Endodermal cell (in vitro differentiated cells): Measurements from ENCODE around the gene RSF1. TPM values are rescaled to one million over a fixed set of nuclear protein-coding genes. Genes with fewer than 3 reads are reported as not detected.

Experiments used
- DNase-seq: peaks from one replicate; pipeline ENCODE4 v3.0.0-alpha.2; 2017
- H3K27ac ChIP-seq: 2 replicates; pipeline ENCODE4 v1.5.1; 2013; ENCODE audit warnings: mild to moderate bottlenecking, low read depth, low read length, moderate library complexity
- H3K27me3 ChIP-seq: 2 replicates; pipeline ENCODE4 v1.6.1; 2013; ENCODE audit warnings: mild to moderate bottlenecking, low read length, moderate library complexity; ENCODE audit not compliant: insufficient read depth, control insufficient read depth, poor library complexity, severe bottlenecking
- H3K36me3 ChIP-seq: 2 replicates; pipeline ENCODE4 v1.7.0; 2013; ENCODE audit warnings: mild to moderate bottlenecking, low read length, moderate library complexity; ENCODE audit not compliant: control insufficient read depth, insufficient read depth
- H3K4me1 ChIP-seq: one replicate; pipeline ENCODE4 v1.7.0; 2013; ENCODE audit warnings: low read length; ENCODE audit not compliant: control insufficient read depth, insufficient read depth
- H3K4me3 ChIP-seq: 2 replicates; pipeline ENCODE4 v1.5.1; 2013; ENCODE audit warnings: mild to moderate bottlenecking, low read length, moderate library complexity
- H3K9ac ChIP-seq: 2 replicates; pipeline ENCODE4 v1.6.1; 2013; ENCODE audit warnings: mild to moderate bottlenecking, low read length, moderate library complexity; ENCODE audit not compliant: poor library complexity, severe bottlenecking; ENCODE audit errors: extremely low read depth
- H3K9me3 ChIP-seq: 2 replicates; pipeline ENCODE4 v1.6.1; 2013; ENCODE audit warnings: mild to moderate bottlenecking, low read length, moderate library complexity; ENCODE audit not compliant: control insufficient read depth
- H3K27ac Mint-ChIP-seq: 2 replicates; pipeline ENCODE4 v1.8.0; 2020; ENCODE audit warnings: mixed read lengths
- H3K27me3 Mint-ChIP-seq: 2 replicates; pipeline ENCODE4 v1.8.0; 2021; ENCODE audit warnings: mild to moderate bottlenecking, mixed read lengths; ENCODE audit not compliant: insufficient read depth
- H3K36me3 Mint-ChIP-seq: 2 replicates; pipeline ENCODE4 v1.8.0; 2020; ENCODE audit warnings: low read depth, mixed read lengths
- H3K4me1 Mint-ChIP-seq: 2 replicates; pipeline ENCODE4 v1.8.0; 2020; ENCODE audit warnings: mixed read lengths
- H3K4me3 Mint-ChIP-seq: 2 replicates; pipeline ENCODE4 v1.8.0; 2020; ENCODE audit warnings: mild to moderate bottlenecking, moderate library complexity, mixed read lengths
- H3K9me3 Mint-ChIP-seq: 2 replicates; pipeline ENCODE4 v1.8.0; 2020; ENCODE audit warnings: mild to moderate bottlenecking, mixed read lengths
- CTCF ChIP-seq: fragments of 200-600 bp; sonication (generic); conservative IDR thresholded peaks from 2 replicates; pipeline ENCODE4 v1.5.0; 2021; ENCODE audit warnings: antibody characterized with exemption, mild to moderate bottlenecking
- WGBS, 2 experiments: methylation state at CpG; one replicate each; pipeline versions ENCODE4 v1.1.5 to v1.1.7; 2013; ENCODE audit warnings: missing lambda C conversion rate in 2 of 2, mixed read lengths in 1 of 2; ENCODE audit not compliant: insufficient coverage in 1 of 2, insufficient read length in 1 of 2; 5-methylcytosine and 5-hydroxymethylcytosine counted together
- total RNA-seq, 2 donors: library from RNA; stranded (reverse); fragmentation: NEBNext Ultra II Directional in 1 of 2; extraction: Animal tissue kit (Norgen Biotek cat#: 25700) in 1 of 2; gene quantifications; 2 replicates in 1 of 2; 3 replicates in 1 of 2; pipeline ENCODE4 v1.2.1, GENCODE V29; 2021

Gene RSF1
- total RNA-seq, 2 donors from 2014 or later: 69.3 to 71.0 TPM

DNA sequence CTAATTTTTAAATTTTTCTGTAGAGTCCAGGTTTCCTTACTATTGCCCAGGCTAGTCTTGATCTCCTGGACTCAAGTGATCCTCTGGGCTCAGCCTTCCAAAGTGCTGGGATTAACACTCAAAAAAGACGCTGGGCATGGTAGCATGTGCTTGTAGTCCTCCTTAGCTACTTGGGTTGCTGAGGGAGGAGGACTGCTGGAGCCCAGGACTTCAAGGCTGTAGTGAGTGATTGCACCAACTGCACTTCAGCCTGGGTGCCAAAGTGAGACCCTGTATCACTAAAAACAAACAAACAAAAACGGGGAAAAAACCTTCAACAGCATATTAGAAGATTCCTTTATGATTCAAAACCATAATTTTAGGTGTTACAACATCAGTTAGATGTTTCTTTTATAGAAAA lies 44.6 kb downstream of the RSF1 start:
- H3K36me3 Mint-ChIP-seq: peaks cover 1% of the 10 kb centered on the region
- no peaks in the 10 kb centered on the region for H3K9me3 ChIP-seq

DNA sequence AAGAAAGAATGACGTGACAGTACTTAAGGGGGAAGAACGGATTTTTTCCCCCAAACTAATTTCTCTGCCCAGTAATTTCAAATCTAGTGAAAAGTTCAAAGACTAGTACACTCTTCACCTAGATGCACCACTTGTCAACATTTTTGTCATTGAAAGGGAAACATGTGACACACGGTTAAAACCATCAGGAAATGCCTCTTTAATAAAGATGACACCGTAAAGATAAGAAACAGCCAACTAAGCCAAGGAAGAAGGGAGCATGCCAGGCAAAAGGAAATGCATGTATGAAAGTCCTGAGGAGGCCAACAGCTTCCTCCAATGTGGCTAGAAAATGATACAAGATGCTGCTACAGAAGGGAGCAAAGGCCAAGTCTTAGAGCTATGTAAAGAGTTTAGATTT lies 49.4 kb downstream of the RSF1 start:
- WGBS, 2 experiments: 80 to 87% methylated on average over 2 to 4 of the region's 4 CpGs
- Mint-ChIP-seq H3K4me1 (peaks cover 10% of the 10 kb centered on the region), H3K9me3 (no peaks in the 10 kb centered on the region), H3K36me3 (no peaks in the 10 kb centered on the region), H3K27me3 (no peaks in the 10 kb centered on the region), H3K4me3 (no peak overlapping the region), H3K27ac (no peak overlapping the region)
- Histone ChIP-seq H3K4me3 (no peak overlapping the region), H3K27me3 (no peaks in the 10 kb centered on the region), H3K36me3 (peaks cover 6% of the 10 kb centered on the region), H3K4me1 (no peaks in the 10 kb centered on the region), H3K27ac (no peak overlapping the region), H3K9me3 (no peaks in the 10 kb centered on the region), H3K9ac (no peak overlapping the region)
- TF ChIP-seq CTCF: no peak
- no peak for DNase-seq

More for the DNA sequence above, 44.6 kb downstream of the RSF1 start:
- no peaks in the 10 kb centered on the region for H3K27me3 Mint-ChIP-seq
- H3K36me3 ChIP-seq: peaks cover 6% of the 10 kb centered on the region
- WGBS, 2 experiments: 85 to 100% methylated on average over 1 to 2 of the region's 2 CpGs
- TF ChIP-seq CTCF: no peak
- DNase-seq: no peak
- no peaks in the 10 kb centered on the region for H3K4me1 Mint-ChIP-seq
- H3K4me1 ChIP-seq: no peaks in the 10 kb centered on the region
- no peak overlapping the region for H3K27ac ChIP-seq
- H3K27ac Mint-ChIP-seq: no peak overlapping the region
- H3K4me3 Mint-ChIP-seq: no peak overlapping the region
- no peak overlapping the region for H3K4me3 ChIP-seq
- no peaks in the 10 kb centered on the region for H3K9me3 Mint-ChIP-seq
- no peak overlapping the region for H3K9ac ChIP-seq
- H3K27me3 ChIP-seq: no peaks in the 10 kb centered on the region

DNA sequence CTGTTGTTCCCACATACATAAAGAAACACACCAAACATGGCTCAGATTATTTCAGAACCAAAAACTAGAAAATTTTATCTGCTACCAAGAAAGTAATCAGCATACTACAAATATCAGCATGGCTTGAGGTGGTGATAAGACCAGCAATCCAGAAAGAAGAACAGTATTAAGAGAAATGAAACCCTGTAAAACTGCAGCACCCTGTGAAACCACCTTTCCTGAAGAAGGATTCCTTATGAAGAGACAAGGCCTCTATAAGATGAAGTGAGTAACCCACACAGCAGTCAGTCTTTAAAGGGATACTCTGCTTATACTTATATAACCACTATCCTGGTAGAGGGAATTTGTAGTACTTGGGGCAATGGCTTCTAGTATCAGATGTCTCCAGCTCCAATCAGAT lies 49.9 kb downstream of the RSF1 start:
- no peak overlapping the region for H3K4me3 Mint-ChIP-seq

More for the DNA sequence above, 49.9 kb downstream of the RSF1 start:
- Histone ChIP-seq H3K36me3 (peaks cover 6% of the 10 kb centered on the region), H3K4me1 (no peaks in the 10 kb centered on the region), H3K9ac (no peak overlapping the region), H3K9me3 (no peaks in the 10 kb centered on the region), H3K27me3 (no peaks in the 10 kb centered on the region), H3K4me3 (no peak overlapping the region), H3K27ac (no peak overlapping the region)
- no peak for DNase-seq
- Mint-ChIP-seq H3K4me1 (peaks cover 10% of the 10 kb centered on the region), H3K27me3 (no peaks in the 10 kb centered on the region), H3K27ac (no peak overlapping the region), H3K9me3 (no peaks in the 10 kb centered on the region), H3K36me3 (no peaks in the 10 kb centered on the region)
- TF ChIP-seq CTCF: no peak
